RWPE1 (cell line): ENCODE data around the gene SLCO4A1.

Experiments used
- CTCF ChIA-PET: fragments of 350-600 bp; sonication (Branson Sonifier 250); formaldehyde crosslinking; extraction: SDS; loops from one replicate; lab custom pipeline; 2021; lab: Yijun Ruan, JAX
- POLR2A ChIA-PET: fragments of 400-600 bp; formaldehyde crosslinking; extraction: SDS; loops from one replicate; lab custom pipeline; 2020; ENCODE audit warnings: antibody characterized with exemption; ENCODE audit not compliant: low non-redundant PET; lab: Yijun Ruan, JAX
- DNase-seq: peaks from one replicate; pipeline ENCODE4 v3.0.0; 2012; ENCODE audit warnings: low spot score
- H3K27ac ChIP-seq: fragments of 450-650 bp; 2 replicates; pipeline ENCODE4 v1.5.1; 2017
- TF ChIP-seq, protein P1 (sequence below): fragments of 450-650 bp; conservative IDR thresholded peaks from 2 replicates; pipeline ENCODE4 v1.5.1; 2017; ENCODE audit warnings: low read depth, mild to moderate bottlenecking

SLCO4A1 gene

DNA sequence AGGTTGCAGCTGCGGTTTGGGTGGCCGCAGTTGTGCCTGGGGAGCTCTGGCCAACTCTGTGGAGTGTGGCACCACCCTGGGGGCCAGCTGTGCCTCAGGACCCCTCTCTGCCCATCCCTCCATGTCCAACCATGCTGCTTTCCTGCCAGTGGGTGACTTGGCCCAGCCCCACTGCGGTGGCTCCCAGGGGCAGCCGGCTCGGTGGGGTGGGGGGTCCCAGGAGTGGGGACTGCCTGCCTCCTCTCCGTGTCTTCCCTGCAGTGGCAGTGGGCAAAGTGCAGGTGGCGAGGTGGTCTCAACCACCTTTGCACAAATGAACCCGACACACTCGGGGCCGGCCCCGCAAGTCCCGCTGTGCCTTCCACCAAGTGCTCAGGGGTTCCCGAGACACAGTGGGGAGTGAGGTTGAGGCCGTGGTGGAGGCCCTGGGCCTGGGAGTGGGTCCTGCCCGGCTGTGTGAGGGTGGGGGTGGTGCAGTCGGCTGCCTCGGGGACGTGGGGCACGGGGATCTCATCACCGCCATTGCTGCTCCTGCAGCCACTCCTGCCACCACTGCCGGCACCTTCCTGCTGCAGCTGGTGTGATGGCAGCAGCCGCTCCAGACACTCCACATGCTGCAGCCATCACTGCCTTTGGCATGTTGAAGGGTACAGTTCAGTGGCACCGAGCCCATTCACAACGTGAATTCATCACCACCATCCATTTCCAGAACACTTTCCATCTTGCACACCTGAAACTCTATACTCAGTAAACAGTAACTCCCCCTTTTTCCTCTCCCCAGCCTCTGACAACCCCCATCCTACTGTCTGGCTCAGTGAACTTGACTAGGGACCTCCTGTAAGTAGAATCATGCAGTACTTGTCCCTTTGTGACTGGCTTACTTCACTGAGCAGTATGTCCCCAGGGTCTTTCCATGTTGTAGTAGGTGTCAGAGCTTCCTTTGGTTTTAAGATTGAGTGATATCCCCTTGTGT is 10.7 kb upstream of the SLCO4A1 start:
- no peak for DNase-seq
- H3K27ac ChIP-seq: no peak overlapping the region
- CTCF ChIA-PET: interaction anchor here (0.5 to 2.0 kb wide), 5 partner anchors 15 to 865 kb away, joined by 3 to 13 read pairs (median 4); no protein-coding TSS in a partner anchor
- POLR2A ChIA-PET: no interaction called here
- TF ChIP-seq, protein P1, sequence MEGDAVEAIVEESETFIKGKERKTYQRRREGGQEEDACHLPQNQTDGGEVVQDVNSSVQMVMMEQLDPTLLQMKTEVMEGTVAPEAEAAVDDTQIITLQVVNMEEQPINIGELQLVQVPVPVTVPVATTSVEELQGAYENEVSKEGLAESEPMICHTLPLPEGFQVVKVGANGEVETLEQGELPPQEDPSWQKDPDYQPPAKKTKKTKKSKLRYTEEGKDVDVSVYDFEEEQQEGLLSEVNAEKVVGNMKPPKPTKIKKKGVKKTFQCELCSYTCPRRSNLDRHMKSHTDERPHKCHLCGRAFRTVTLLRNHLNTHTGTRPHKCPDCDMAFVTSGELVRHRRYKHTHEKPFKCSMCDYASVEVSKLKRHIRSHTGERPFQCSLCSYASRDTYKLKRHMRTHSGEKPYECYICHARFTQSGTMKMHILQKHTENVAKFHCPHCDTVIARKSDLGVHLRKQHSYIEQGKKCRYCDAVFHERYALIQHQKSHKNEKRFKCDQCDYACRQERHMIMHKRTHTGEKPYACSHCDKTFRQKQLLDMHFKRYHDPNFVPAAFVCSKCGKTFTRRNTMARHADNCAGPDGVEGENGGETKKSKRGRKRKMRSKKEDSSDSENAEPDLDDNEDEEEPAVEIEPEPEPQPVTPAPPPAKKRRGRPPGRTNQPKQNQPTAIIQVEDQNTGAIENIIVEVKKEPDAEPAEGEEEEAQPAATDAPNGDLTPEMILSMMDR: no peak

DNA sequence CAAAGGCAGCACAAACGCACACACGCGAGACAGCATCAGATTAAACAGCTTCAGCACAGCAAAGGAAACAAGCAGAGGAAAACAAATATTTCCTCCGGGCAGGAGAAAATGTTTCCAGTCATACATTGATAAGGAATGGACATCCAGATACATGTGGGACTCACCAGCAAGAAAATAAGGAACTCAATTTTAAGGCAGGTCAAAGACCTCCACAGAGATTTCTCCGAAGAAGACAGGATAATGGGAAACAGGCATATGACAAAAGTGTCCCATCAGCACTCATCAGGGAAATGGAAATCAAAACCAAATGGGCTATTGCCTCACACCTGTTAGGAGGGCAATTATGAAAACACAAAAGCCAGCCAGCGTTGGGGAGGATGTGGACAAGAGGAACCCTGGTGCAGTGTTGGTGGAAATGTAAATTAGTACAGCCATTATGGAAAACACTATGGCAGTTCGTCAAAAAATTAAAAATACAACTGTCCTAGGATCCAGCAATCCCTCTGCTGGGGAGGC is 9.7 kb upstream of the SLCO4A1 start:
- POLR2A ChIA-PET: no interaction called here
- CTCF ChIA-PET: interaction anchor here (0.8 kb wide), 1 partner anchor 23 kb away, joined by 4 read pairs; no protein-coding TSS in a partner anchor
- DNase-seq: no peak

DNA sequence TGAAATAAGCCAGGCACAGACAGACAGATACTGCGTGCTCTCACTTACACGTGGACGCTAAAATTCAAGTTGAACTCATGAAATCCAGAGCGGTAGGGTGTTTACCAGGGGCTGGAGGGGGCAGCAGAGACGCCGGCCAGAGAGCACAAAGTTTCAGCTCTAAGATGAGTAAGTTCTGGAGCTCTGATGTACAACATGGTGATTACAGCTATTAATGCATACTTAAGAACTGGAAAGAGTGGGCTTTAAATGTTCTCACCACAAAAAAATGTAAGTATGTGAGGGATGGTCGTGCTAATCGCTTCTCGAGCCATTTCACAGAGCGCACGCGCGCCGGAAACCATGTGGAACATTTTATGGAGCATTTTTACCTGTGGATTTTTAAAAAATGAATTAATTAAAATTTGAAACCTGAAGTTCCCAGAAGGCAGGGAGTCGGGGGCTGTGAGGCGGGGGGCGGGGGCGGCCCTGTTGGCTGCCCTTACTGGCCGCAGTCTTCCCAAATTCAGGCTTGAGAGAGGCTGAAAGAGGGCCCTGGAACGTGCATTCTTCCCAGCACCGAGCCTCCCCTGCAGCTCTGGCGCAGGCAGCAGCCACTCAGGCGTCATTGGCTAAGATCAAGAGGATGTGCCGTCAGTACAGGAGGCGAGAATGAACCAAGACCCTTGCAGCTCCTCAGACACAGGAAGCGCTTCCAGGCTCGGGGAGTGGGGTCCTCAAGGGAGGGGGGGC is 8.5 kb upstream of the SLCO4A1 start:
- no peak for DNase-seq
- ChIA-PET POLR2A (no interaction called here), CTCF (interaction anchor here (0.7 to 1.0 kb wide), 3 partner anchors 71 to 137 kb away, joined by 3 to 4 read pairs (median 3); no protein-coding TSS in a partner anchor)
- TF ChIP-seq, protein P1: no peak
- H3K27ac ChIP-seq: no peak overlapping the region

More for the DNA sequence above, 9.7 kb upstream of the SLCO4A1 start:
- TF ChIP-seq, protein P1: no peak
- H3K27ac ChIP-seq: no peak overlapping the region

DNA sequence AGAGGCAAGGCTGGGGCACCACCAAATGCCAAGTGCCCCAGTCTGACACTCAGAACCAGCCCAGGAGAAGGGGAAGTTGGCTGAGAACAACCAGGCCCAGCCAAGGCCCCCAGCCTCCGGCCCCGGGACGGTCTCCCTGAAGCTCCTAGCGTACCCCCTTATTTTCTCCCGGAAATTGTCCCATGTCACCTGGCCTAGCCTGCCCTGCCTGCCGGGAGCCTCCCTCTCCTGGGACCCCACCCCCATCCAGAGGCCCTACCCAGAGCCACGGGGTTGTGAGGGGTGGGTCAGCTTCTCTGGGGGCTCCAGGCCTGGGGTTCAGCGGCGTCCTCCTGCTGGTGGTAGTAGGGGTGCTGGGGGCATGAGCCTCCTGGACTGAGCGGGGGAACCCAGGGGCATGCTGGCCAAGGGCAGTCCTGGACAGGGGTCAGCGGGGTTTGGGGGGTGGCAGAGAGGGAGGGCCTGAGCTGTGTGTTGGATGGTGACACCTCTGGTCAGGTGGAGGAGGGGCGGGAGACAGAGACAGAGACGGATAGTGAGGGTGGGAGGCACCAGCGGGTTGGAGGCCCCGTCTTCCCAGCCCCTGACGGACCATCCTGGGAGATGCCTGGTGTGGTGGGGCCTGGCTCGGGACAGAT is 7.9 kb upstream of the SLCO4A1 start:
- TF ChIP-seq, protein P1: no peak
- ChIA-PET CTCF (interaction anchor here (0.9 kb wide), 1 partner anchor 135 kb away, joined by 3 read pairs; no protein-coding TSS in a partner anchor), POLR2A (no interaction called here)
- DNase-seq: no peak
- H3K27ac ChIP-seq: no peak overlapping the region

DNA sequence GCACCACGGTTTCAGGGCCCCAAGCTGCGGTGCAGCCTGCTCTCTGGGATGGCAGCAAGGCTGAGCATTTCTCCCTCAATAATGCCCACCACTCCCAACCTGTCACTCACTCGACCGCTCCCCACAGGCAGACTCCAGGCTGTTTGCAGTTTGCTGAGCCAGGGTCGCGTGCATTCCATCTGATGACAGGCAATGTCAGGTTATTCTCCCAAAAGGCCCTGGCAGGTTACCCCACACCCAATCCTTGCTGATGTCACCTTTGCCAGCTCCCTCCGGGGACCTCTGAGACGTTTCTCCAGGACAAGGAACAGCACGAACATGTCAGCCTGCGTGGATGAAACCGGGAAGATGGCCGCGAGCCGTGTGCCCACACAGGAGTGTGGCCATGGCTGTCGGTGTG is 7.1 kb upstream of the SLCO4A1 start:
- TF ChIP-seq, protein P1: no peak
- no peak for DNase-seq
- POLR2A ChIA-PET: interaction anchor here (0.6 kb wide), 1 partner anchor 103 kb away, joined by 3 read pairs; no protein-coding TSS in a partner anchor
- H3K27ac ChIP-seq: no peak overlapping the region
- CTCF ChIA-PET: interaction anchor here (0.6 to 0.7 kb wide), 2 partner anchors 76 to 155 kb away, joined by 3 read pairs; no protein-coding TSS in a partner anchor
